ENCODE results near the gene CNTN5. TPM values are rescaled to one million over a fixed set of nuclear protein-coding genes. Genes with fewer than 3 reads are reported as not detected.

The CNTN5 gene
- total and polyA plus RNA-seq, 10 of the 15 experiments (the other 5 are each of a cell fraction or from before 2014, with no cell fraction given) = 0.01 TPM; not detected in 9

DNA sequence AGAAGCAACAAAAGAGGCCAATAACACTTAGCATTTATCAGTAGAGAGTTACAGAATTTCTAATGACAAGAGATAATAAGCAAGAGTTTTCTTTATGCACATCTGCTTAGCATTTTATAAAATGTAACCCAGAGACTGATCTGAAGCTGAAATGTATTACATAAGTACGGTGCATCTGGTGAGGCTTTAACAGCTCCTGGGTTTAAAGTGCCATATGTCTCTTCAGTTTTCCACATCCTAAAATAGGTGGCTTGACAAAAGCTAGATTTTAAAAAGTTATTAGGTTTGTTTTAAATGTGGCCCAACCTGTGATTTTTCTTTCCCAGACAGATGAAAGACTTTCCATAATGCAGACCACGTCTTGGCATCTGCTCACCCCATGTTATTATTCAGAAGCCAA is 1045.7 kb downstream of the CNTN5 start (continued):
- no peak for TF ChIP-seq JUNB (IDR thresholded peaks at IDR 0.05)
- no peak for TF ChIP-seq STAT1 (conservative IDR thresholded peaks at IDR 0.05)
- no peak for TF ChIP-seq ESRRA (IDR thresholded peaks at IDR 0.05; ENCODE audit: low read length)
- no peak for TF ChIP-seq RAD21 (IDR thresholded peaks at IDR 0.05; ENCODE audit: insufficient read depth, low read depth, low read length)
- TF ChIP-seq, protein P1, sequence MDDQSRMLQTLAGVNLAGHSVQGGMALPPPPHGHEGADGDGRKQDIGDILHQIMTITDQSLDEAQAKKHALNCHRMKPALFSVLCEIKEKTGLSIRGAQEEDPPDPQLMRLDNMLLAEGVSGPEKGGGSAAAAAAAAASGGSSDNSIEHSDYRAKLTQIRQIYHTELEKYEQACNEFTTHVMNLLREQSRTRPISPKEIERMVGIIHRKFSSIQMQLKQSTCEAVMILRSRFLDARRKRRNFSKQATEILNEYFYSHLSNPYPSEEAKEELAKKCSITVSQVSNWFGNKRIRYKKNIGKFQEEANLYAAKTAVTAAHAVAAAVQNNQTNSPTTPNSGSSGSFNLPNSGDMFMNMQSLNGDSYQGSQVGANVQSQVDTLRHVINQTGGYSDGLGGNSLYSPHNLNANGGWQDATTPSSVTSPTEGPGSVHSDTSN (IDR thresholded peaks at IDR 0.05; ENCODE audit: insufficient replicate concordance, low read depth, low read length) = no peak

DNA sequence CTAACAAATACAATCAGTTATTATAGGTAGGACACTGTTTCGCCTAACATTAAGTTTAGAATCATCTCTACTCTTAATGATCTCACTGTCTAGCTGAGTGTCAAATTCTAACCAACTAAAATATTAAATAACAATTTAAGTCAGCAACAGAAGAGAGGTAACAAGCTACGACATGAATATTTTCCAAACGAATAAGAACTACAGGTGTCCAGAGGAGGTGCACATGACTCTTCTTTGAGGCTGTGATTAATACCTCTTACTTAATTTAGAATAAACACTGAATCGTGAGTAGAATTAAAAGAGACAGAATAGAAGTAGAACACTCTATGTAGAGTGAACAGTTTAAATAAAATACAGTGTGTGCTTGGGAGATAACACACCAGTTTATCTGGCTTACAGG is 1047.4 kb downstream of the CNTN5 start:
- RAD21 ChIA-PET (ENCODE audit: unreplicated experiment) = no interaction called here
- no peak for ATAC-seq
- H3K4me3 ChIP-seq = no peak overlapping the region
- FAIRE-seq = no peak
- no peak overlapping the region for H2AFZ ChIP-seq (ENCODE audit: control insufficient read depth, low read depth, low read length)
- no TSS peak for BruUV-seq (replicated peaks)
- H3K4me2 ChIP-seq (ENCODE audit: control insufficient read depth, insufficient read depth) = no peak overlapping the region
- SMC1A ChIA-PET (ENCODE audit: uncharacterized antibody, unreplicated experiment) = interaction anchor here (1.1 kb wide), 1 partner anchor 202 kb away, joined by 3 read pairs; no protein-coding TSS in a partner anchor
- H3K27ac ChIP-seq (ENCODE audit: control insufficient read depth, insufficient read depth) = no peak overlapping the region
- H3K27me3 ChIP-seq (replicated peaks in 1 of 2; ENCODE audit: control insufficient read depth in 2 of 2, insufficient read depth in 2 of 2, low read length in 1 of 2) = no peaks in the 10 kb centered on the region
- H3K9ac ChIP-seq (ENCODE audit: control insufficient read depth, insufficient read depth, low read length) = no peak overlapping the region
- WGBS (ENCODE audit: insufficient coverage, insufficient replicate concordance, low lambda C conversion rate, missing lambda C conversion rate) = 21% methylated on average over 4 of the region's 4 CpGs
- CTCF ChIA-PET = no interaction called here
- no peaks in the 10 kb centered on the region for H3K4me1 ChIP-seq (ENCODE audit: control insufficient read depth, insufficient read depth, low read length)
- TF ChIP-seq, protein P2, sequence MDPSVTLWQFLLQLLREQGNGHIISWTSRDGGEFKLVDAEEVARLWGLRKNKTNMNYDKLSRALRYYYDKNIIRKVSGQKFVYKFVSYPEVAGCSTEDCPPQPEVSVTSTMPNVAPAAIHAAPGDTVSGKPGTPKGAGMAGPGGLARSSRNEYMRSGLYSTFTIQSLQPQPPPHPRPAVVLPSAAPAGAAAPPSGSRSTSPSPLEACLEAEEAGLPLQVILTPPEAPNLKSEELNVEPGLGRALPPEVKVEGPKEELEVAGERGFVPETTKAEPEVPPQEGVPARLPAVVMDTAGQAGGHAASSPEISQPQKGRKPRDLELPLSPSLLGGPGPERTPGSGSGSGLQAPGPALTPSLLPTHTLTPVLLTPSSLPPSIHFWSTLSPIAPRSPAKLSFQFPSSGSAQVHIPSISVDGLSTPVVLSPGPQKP (IDR thresholded peaks at IDR 0.05; ENCODE audit: low read depth, low read length) = no peak
- intact Hi-C loops (cut with micrococcal nuclease; ENCODE audit: unreplicated experiment) = no loop called here
- in situ Hi-C loops (cut with MboI) = no loop called here
- H4K20me1 ChIP-seq (ENCODE audit: control insufficient read depth, insufficient read depth) = no peaks in the 10 kb centered on the region
- no peaks in the 10 kb centered on the region for H3K36me3 ChIP-seq (ENCODE audit: control insufficient read depth in 2 of 2, insufficient read depth in 2 of 2, low read length in 1 of 2)
- H3K9me3 ChIP-seq (replicated peaks; ENCODE audit: control insufficient read depth, insufficient read depth, low read length) = no peaks in the 10 kb centered on the region
- DNase-seq (ENCODE audit: low read depth, low spot score) = no peak
- H3K79me2 ChIP-seq (ENCODE audit: control insufficient read depth, insufficient read depth, low read length) = no peaks in the 10 kb centered on the region
- POLR2A ChIA-PET = no interaction called here
